GM20000 (cell line): Measurements from ENCODE around the gene EN1.

ENCODE experiments used
- DNase-seq: peaks from one replicate; pipeline ENCODE4 v3.0.0; 2012; ENCODE audit warnings: low spot score
- CTCF ChIP-seq: IDR thresholded peaks from 2 replicates; pipeline ENCODE4 v1.5.1; 2012; ENCODE audit warnings: mild to moderate bottlenecking, control low read depth; ENCODE audit errors: extremely low read depth, missing control alignments

EN1 gene

GRCh38 chr2:118878531-118879149 is 31.2 kb upstream of the EN1 start:
- DNase-seq: no peak
- no peak for TF ChIP-seq CTCF

- no peak for TF ChIP-seq CTCF
- DNase-seq: no peak
Observed at GRCh38 chr2:118875318-118875717, 27.9 kb upstream of the EN1 start.

- DNase-seq: no peak
- no peak for TF ChIP-seq CTCF
Observed at GRCh38 chr2:118874324-118874723, 26.9 kb upstream of the EN1 start.

- DNase-seq: peak; percentile 69
- TF ChIP-seq CTCF: peak; percentile 75
Observed at GRCh38 chr2:118865106-118865505, 17.7 kb upstream of the EN1 start.

- TF ChIP-seq CTCF: no peak
- no peak for DNase-seq
Observed at GRCh38 chr2:118864207-118864606, 16.8 kb upstream of the EN1 start.

- no peak for DNase-seq
- no peak for TF ChIP-seq CTCF
Observed at GRCh38 chr2:118861731-118862130, 14.3 kb upstream of the EN1 start.

GRCh38 chr2:118861242-118861641 is 13.8 kb upstream of the EN1 start:
- DNase-seq: no peak
- no peak for TF ChIP-seq CTCF
